GM12878 (cell line): ENCODE measurements around the gene CAPN2.

ENCODE experiments used
- MAX ChIP-seq: IDR thresholded peaks from 2 replicates; pipeline ENCODE4 v1.6.1; 2012; ENCODE audit warnings: low read depth, low read length, improper control_type of control experiment
- POLR2AphosphoS5 ChIP-seq: IDR thresholded peaks from 2 replicates; pipeline ENCODE4 v1.6.1; 2011; ENCODE audit warnings: mild to moderate bottlenecking, low read length, inconsistent platforms
- USF1 ChIP-seq: IDR thresholded peaks from 2 replicates; pipeline ENCODE4 v1.6.1; 2011; ENCODE audit warnings: borderline replicate concordance, low read depth, mild to moderate bottlenecking, moderate library complexity, mixed read lengths, low read length; ENCODE audit not compliant: insufficient read depth; ENCODE audit errors: extremely low read length

GRCh38 chr1:223788746-223789415 is 76.5 kb downstream of the CAPN2 start:
- TF ChIP-seq USF1: no peak
- TF ChIP-seq POLR2AphosphoS5: no peak
- TF ChIP-seq MAX: no peak
